DND-41 (cell line): ENCODE results near the gene RAB37.

Experiments
- CTCF ChIP-seq: IDR thresholded peaks from 2 replicates; pipeline ENCODE4 v1.5.1; 2012; ENCODE audit warnings: borderline replicate concordance, low read length, moderate library complexity, mild to moderate bottlenecking; ENCODE audit not compliant: poor library complexity, severe bottlenecking; ENCODE audit errors: extremely low read depth
- EZH2 ChIP-seq: IDR thresholded peaks from 3 replicates; pipeline ENCODE4 v1.6.1; 2012; ENCODE audit warnings: borderline replicate concordance, low read depth, mild to moderate bottlenecking, moderate library complexity, low read length, inconsistent platforms; ENCODE audit not compliant: severe bottlenecking

- TF ChIP-seq CTCF = no peak
- no peak for TF ChIP-seq EZH2
These were observed 24.9 kb downstream of the RAB37 start for GRCh38 chr17:74761931-74762330.
